ENCODE measurements around the gene JMJD4. TPM values are rescaled to one million over a fixed set of nuclear protein-coding genes. Genes with fewer than 3 reads are reported as not detected.
"Not testable (repeated sequence)": the region's sequence is repeated elsewhere in the genome, so short reads cannot be mapped to it uniquely, and the experiment has no call there.

Gene JMJD4
- total and polyA plus RNA-seq, 2 of the 8 experiments (the other 6 are each of a cell fraction or from before 2014, with no cell fraction given), result 13.2 to 23.3 TPM

DNA sequence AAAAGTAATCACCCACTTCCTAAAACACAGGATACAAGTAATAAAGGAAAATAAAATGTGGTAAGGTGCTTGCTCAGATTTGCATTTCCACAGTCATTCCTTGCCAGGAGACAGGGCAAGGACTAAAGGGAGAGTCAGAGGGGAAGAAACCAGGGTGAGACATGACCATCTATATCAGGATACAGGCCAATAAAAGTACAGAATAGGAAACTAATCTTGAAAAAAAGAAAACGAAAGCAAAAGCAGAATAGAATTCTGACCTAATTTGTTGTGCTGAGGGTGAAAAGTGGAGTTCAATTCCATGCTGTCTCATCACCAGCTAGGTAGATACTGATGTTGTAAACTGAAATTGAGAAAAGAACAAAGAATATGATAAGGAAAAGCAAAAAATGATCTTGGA is 27.3 kb downstream of the JMJD4 start (continued):
- TF ChIP-seq POU5F1 (IDR thresholded peaks at IDR 0.05; ENCODE audit: low read depth, low read length) (no peak), POLR2AphosphoS5 (IDR thresholded peaks at IDR 0.05; ENCODE audit: low read depth, low read length) (no peak)

DNA sequence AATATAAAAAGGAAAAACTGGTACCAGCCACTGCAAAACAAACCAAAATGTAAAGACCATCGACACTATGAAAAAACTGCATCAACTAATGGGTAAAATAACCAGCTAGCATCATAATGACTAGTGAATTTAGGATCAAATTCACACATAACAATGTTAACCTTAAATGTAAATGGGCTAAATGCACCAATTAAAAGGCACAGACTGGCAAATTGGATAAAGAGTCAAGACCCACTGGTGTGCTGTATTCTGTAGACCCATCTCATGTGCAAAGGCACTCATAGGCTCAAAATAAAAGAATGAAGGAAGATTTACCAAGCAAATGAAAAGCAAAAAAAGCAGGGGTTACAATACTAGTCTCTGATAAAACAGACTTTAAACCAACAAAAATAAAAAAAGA is 33.5 kb downstream of the JMJD4 start:
- WGBS, 2 experiments (ENCODE audit: extremely low coverage in 1 of 2, insufficient coverage in 1 of 2, insufficient read length in 1 of 2, insufficient replicate concordance in 2 of 2, low coverage in 1 of 2, low lambda C conversion rate in 2 of 2, missing lambda C conversion rate in 1 of 2), result 89% methylated on average over 1 of the region's 1 CpG; no CpG with 5 or more reads in 1 of the 2 experiments
- H3K18ac ChIP-seq (ENCODE audit: extremely low read depth, low read length); H2AK5ac ChIP-seq (ENCODE audit: low read depth, low read length); H3K4ac ChIP-seq (replicated peaks; ENCODE audit: insufficient read length, low read depth, low read length); H3K9ac ChIP-seq (replicated peaks in 1 of 4; ENCODE audit: extremely low read depth in 1 of 4, low read depth in 3 of 4, low read length in 3 of 4); H2BK5ac ChIP-seq (ENCODE audit: low read depth, low read length); H3K4me2 ChIP-seq (ENCODE audit: insufficient read depth in 1 of 2, low read depth in 2 of 2, low read length in 2 of 2); H3K14ac ChIP-seq (ENCODE audit: insufficient read length); H3K4me1 ChIP-seq (replicated peaks in 1 of 4; ENCODE audit: control insufficient read depth in 3 of 4, insufficient read depth in 4 of 4, low read length in 3 of 4); H2BK12ac ChIP-seq (ENCODE audit: low read depth, low read length); H2BK15ac ChIP-seq (ENCODE audit: low read length); H3K27ac ChIP-seq (ENCODE audit: low read depth, low read length); H4K5ac ChIP-seq (ENCODE audit: insufficient read length, low read depth, low read length); FAIRE-seq; H3K23me2 ChIP-seq (ENCODE audit: low read depth, low read length); H3K79me2 ChIP-seq (ENCODE audit: control insufficient read depth in 1 of 2, insufficient read depth in 2 of 2, low read length in 2 of 2); H4K8ac ChIP-seq (ENCODE audit: extremely low read depth, insufficient read depth, low read length); H4K91ac ChIP-seq (replicated peaks; ENCODE audit: insufficient read length, low read length); H2BK120ac ChIP-seq (replicated peaks; ENCODE audit: low read depth, low read length); H2AFZ ChIP-seq (ENCODE audit: low read length); H4K20me1 ChIP-seq (replicated peaks in 1 of 2; ENCODE audit: control insufficient read depth in 1 of 2, insufficient read depth in 2 of 2, low read length in 2 of 2); H3K56ac ChIP-seq (replicated peaks; ENCODE audit: insufficient read length, low read depth, low read length); H3K4me3 ChIP-seq (ENCODE audit: extremely low read depth in 1 of 4, insufficient read depth in 2 of 4, low read depth in 3 of 4, low read length in 4 of 4); POLR2A ChIA-PET (ENCODE audit: partially characterized antibody); H3K23ac ChIP-seq (ENCODE audit: insufficient read length); H3K27me3 ChIP-seq (replicated peaks in 1 of 4; ENCODE audit: control insufficient read depth in 3 of 4, extremely low read depth in 1 of 4, insufficient read depth in 3 of 4, low read length in 3 of 4); DNase-seq (ENCODE audit: low read depth in 1 of 2, low spot score in 2 of 2); H3K79me1 ChIP-seq (ENCODE audit: low read depth, low read length); H3K36me3 ChIP-seq (ENCODE audit: control insufficient read depth in 2 of 4, insufficient read depth in 4 of 4, low read length in 3 of 4); H2BK20ac ChIP-seq (ENCODE audit: low read length): not testable (repeated sequence)
- CTCF ChIA-PET (ENCODE audit: partially characterized antibody), result interaction anchor here (0.9 kb wide), 1 partner anchor 249 kb away, joined by 3 read pairs; no protein-coding TSS in a partner anchor
- peaks cover 20 to 30% of the 10 kb centered on the region in 2 experiments for H3K9me3 ChIP-seq (ENCODE audit: insufficient read depth in 2 of 2, low read depth in 1 of 2, low read length in 1 of 2)

All from H1 (cell line).